ENCODE measurements around the gene PPP1R13B. TPM values are rescaled to one million over a fixed set of nuclear protein-coding genes. Genes with fewer than 3 reads are reported as not detected.
A peak's percentile ranks its signal among the peaks of the same experiment; 100 is the strongest.

Gene PPP1R13B
- total and polyA plus RNA-seq, 7 donors = 8.6 to 26.9 (median 9.9) TPM

- H3K4me1 ChIP-seq = peaks cover 0 to 17% (median 14%) of the 10 kb centered on the region in 4 donors
- peaks cover 0 to 69% (median 22%) of the 10 kb centered on the region in 4 donors for H3K36me3 ChIP-seq
- H3K27me3 ChIP-seq = no peaks in the 10 kb centered on the region
- TF ChIP-seq POLR2A (IDR thresholded peaks at IDR 0.05) = no peak
- no peak for TF ChIP-seq CTCF (IDR thresholded peaks at IDR 0.05)
- no peak for TF ChIP-seq POLR2AphosphoS5 (IDR thresholded peaks at IDR 0.05)
- TF ChIP-seq EP300 (IDR thresholded peaks at IDR 0.05) = no peak
- H3K9me3 ChIP-seq = no peaks in the 10 kb centered on the region
- 69 to 85% methylated on average over 15 of the region's 15 CpGs for WGBS, 2 donors
- peak overlapping the region; percentile 50 to 59 (median 54) for H3K27ac ChIP-seq
- no peak overlapping the region for H3K4me3 ChIP-seq
- peak; percentile 89 for DNase-seq
- intact Hi-C loops (cut with DNase I) = no loop called here
These were observed 142.3 kb downstream of the PPP1R13B start for GRCh38 chr14:103705118-103705503.

- Histone ChIP-seq H3K27me3 (no peaks in the 10 kb centered on the region), H3K4me3 (no peak overlapping the region), H3K9me3 (no peaks in the 10 kb centered on the region), H3K27ac (peak overlapping the region; percentile 50 to 59 (median 54)), H3K4me1 (peaks cover 0 to 20% (median 14%) of the 10 kb centered on the region in 4 donors), H3K36me3 (peaks cover 0 to 73% (median 23%) of the 10 kb centered on the region in 4 donors)
- intact Hi-C loops (cut with DNase I) = no loop called here
- 81 to 86% methylated on average over 13 of the region's 13 CpGs for WGBS, 2 donors
- TF ChIP-seq EP300 (IDR thresholded peaks at IDR 0.05) = no peak
- no peak for TF ChIP-seq CTCF (IDR thresholded peaks at IDR 0.05)
- TF ChIP-seq POLR2AphosphoS5 (IDR thresholded peaks at IDR 0.05) = no peak
- no peak for DNase-seq
These were observed 142.7 kb downstream of the PPP1R13B start for GRCh38 chr14:103704708-103705107.

GRCh38 chr14:103703433-103704385, 143.7 kb downstream of the PPP1R13B start:
- TF ChIP-seq EP300 (IDR thresholded peaks at IDR 0.05) = no peak
- TF ChIP-seq POLR2AphosphoS5 (IDR thresholded peaks at IDR 0.05) = peak in 1 of 4 donors; percentile 3
- no peak for TF ChIP-seq CTCF (IDR thresholded peaks at IDR 0.05)
- Histone ChIP-seq H3K4me3 (no peak overlapping the region), H3K36me3 (peaks cover 0 to 83% (median 28%) of the 10 kb centered on the region in 4 donors), H3K27me3 (no peaks in the 10 kb centered on the region), H3K9me3 (no peaks in the 10 kb centered on the region), H3K4me1 (peaks cover 0 to 19% (median 13%) of the 10 kb centered on the region in 4 donors), H3K27ac (peak overlapping the region in 3 of 4 donors; percentile 50 to 59 (median 54))
- intact Hi-C loops (cut with DNase I) = no loop called here
- DNase-seq = no peak
- WGBS, 2 donors = 83 to 89% methylated on average over 24 of the region's 24 CpGs

GRCh38 chr14:103702497-103703432, 144.6 kb downstream of the PPP1R13B start:
- peaks cover 0 to 85% (median 33%) of the 10 kb centered on the region in 4 donors for H3K36me3 ChIP-seq

More at GRCh38 chr14:103702497-103703432, 144.6 kb downstream of the PPP1R13B start:
- 93% methylated on average over 29 of the region's 29 CpGs for WGBS, 2 donors
- Histone ChIP-seq H3K9me3 (no peaks in the 10 kb centered on the region), H3K4me3 (no peak overlapping the region), H3K27ac (peak overlapping the region in 1 of 4 donors; percentile 1), H3K27me3 (no peaks in the 10 kb centered on the region), H3K4me1 (peaks cover 0 to 19% (median 16%) of the 10 kb centered on the region in 4 donors)
- TF ChIP-seq POLR2AphosphoS5 (IDR thresholded peaks at IDR 0.05) = no peak
- TF ChIP-seq CTCF (IDR thresholded peaks at IDR 0.05) = no peak
- TF ChIP-seq EP300 (IDR thresholded peaks at IDR 0.05) = no peak
- no peak for TF ChIP-seq POLR2A (IDR thresholded peaks at IDR 0.05)
- intact Hi-C loops (cut with DNase I) = no loop called here
- DNase-seq = no peak
